ENCODE data around the gene MAPK8IP1. TPM values are rescaled to one million over a fixed set of nuclear protein-coding genes. Genes with fewer than 3 reads are reported as not detected.
A peak's percentile ranks its signal among the peaks of the same experiment; 100 is the strongest.
"Not testable (repeated sequence)": the region's sequence is repeated elsewhere in the genome, so short reads cannot be mapped to it uniquely, and the experiment has no call there.

Gene MAPK8IP1
- total RNA-seq, 1 donor from 2014 or later = 38.7 TPM

DNA sequence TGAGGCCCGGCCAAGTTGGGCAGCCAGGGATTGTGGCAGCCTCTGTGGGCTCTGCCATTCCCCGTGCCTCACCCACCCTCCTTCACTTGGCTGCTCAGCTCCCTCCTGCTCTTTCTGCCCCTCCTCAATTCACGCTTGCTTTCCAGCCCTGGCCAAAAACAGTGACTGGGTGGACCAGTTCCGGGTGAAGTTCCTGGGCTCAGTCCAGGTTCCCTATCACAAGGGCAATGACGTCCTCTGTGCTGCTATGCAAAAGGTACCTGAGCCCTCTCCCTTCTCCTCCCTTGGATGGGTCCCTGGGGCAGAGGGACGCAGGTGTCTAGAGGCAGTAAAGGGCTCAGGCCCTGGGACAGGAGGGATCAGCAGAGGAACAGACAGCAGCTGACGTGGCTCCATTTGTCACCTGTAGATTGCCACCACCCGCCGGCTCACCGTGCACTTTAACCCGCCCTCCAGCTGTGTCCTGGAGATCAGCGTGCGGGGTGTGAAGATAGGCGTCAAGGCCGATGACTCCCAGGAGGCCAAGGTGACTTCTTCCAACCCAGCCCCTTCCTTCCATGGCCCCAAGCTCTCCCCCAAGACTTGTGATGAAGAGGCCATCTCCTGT lies 19.0 kb downstream of the MAPK8IP1 start:
- H3K36me3 Mint-ChIP-seq (ENCODE audit: low read depth) = no peaks in the 10 kb centered on the region
- TF ChIP-seq, protein P1, sequence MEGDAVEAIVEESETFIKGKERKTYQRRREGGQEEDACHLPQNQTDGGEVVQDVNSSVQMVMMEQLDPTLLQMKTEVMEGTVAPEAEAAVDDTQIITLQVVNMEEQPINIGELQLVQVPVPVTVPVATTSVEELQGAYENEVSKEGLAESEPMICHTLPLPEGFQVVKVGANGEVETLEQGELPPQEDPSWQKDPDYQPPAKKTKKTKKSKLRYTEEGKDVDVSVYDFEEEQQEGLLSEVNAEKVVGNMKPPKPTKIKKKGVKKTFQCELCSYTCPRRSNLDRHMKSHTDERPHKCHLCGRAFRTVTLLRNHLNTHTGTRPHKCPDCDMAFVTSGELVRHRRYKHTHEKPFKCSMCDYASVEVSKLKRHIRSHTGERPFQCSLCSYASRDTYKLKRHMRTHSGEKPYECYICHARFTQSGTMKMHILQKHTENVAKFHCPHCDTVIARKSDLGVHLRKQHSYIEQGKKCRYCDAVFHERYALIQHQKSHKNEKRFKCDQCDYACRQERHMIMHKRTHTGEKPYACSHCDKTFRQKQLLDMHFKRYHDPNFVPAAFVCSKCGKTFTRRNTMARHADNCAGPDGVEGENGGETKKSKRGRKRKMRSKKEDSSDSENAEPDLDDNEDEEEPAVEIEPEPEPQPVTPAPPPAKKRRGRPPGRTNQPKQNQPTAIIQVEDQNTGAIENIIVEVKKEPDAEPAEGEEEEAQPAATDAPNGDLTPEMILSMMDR (conservative IDR thresholded peaks at IDR 0.05) = no peak
- no peak for DNase-seq (ENCODE audit: low read depth, low spot score)
- H3K4me1 Mint-ChIP-seq = peaks cover 29% of the 10 kb centered on the region
- peak overlapping the region; percentile 77 for H3K4me3 Mint-ChIP-seq
- no peaks in the 10 kb centered on the region for H3K9me3 Mint-ChIP-seq
- no peaks in the 10 kb centered on the region for H3K27me3 Mint-ChIP-seq (ENCODE audit: low read depth)
- H3K27ac Mint-ChIP-seq (ENCODE audit: unreplicated experiment) = no peak overlapping the region

DNA sequence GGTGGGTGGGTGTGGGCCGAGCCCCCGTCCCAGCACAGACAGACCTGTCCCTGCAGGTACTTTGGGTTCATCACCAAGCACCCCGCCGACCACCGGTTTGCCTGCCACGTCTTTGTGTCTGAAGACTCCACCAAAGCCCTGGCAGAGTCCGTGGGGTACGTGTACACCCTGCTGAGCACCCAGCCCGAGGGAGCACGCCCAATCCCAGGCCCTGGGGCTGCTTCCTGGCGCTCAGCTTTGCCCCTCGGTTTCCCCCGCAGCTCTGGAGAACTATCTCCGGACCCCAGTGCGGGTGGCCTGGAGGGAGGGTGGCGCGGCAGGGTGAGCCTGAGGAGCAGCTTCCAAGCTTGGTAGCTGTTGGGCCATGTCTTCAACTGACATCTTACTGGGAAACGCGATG lies 19.6 kb downstream of the MAPK8IP1 start:
- peak overlapping the region; percentile 38 for H3K4me3 Mint-ChIP-seq
- peaks cover 29% of the 10 kb centered on the region for H3K4me1 Mint-ChIP-seq
- H3K9me3 Mint-ChIP-seq = no peaks in the 10 kb centered on the region
- no peaks in the 10 kb centered on the region for H3K27me3 Mint-ChIP-seq (ENCODE audit: low read depth)
- no peaks in the 10 kb centered on the region for H3K36me3 Mint-ChIP-seq (ENCODE audit: low read depth)
- no peak for DNase-seq (ENCODE audit: low read depth, low spot score)
- H3K27ac Mint-ChIP-seq (ENCODE audit: unreplicated experiment) = no peak overlapping the region
- TF ChIP-seq, protein P1 (conservative IDR thresholded peaks at IDR 0.05) = no peak

DNA sequence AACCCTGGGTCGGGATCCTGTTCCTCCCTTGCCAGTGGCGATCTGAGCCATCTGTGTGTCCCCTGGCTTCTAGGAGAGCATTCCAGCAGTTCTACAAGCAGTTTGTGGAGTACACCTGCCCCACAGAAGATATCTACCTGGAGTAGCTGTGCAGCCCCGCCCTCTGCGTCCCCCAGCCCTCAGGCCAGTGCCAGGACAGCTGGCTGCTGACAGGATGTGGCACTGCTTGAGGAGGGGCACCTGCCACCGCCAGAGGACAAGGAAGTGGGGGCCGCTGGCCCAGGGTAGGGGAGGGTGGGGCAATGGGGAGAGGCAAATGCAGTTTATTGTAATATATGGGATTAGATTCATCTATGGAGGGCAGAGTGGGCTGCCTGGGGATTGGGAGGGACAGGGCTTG lies 20.1 kb downstream of the MAPK8IP1 start:
- H3K36me3 Mint-ChIP-seq (ENCODE audit: low read depth); H3K9me3 Mint-ChIP-seq; H3K27ac Mint-ChIP-seq (ENCODE audit: unreplicated experiment); H3K27me3 Mint-ChIP-seq (ENCODE audit: low read depth); DNase-seq (ENCODE audit: low read depth, low spot score): not testable (repeated sequence)
- H3K4me1 Mint-ChIP-seq = peaks cover 26% of the 10 kb centered on the region
- H3K4me3 Mint-ChIP-seq = peak overlapping the region; percentile 38

DNA sequence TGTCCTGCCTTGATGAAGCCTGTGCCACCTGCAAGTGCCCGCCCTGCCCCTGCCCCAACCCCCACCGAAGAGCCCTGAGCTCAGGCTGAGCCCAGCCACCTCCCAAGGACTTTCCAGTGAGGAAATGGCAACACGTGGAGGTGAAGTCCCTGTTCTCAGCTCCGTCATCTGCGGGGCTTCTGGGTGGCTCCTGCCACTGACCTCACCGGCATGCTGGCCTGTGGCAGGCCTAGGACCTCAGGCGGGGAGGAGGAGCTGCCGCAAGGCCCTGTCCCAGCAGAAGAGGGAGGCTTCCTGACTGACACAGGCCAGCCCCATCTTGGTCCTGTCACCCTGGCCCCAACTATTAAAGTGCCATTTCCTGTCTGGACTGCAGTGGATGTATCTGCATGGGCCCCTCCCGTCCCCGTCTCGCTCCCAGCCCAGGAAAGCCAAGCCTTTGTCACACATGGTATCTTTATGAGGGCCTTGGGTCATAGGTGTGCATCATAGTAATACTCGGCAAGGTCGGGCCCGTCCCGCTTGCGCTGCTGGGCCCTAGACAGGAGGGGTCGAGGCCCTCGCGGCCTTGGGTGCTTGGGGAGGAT lies 20.7 kb downstream of the MAPK8IP1 start:
- TF ChIP-seq, protein P1 (conservative IDR thresholded peaks at IDR 0.05) = no peak

DNA sequence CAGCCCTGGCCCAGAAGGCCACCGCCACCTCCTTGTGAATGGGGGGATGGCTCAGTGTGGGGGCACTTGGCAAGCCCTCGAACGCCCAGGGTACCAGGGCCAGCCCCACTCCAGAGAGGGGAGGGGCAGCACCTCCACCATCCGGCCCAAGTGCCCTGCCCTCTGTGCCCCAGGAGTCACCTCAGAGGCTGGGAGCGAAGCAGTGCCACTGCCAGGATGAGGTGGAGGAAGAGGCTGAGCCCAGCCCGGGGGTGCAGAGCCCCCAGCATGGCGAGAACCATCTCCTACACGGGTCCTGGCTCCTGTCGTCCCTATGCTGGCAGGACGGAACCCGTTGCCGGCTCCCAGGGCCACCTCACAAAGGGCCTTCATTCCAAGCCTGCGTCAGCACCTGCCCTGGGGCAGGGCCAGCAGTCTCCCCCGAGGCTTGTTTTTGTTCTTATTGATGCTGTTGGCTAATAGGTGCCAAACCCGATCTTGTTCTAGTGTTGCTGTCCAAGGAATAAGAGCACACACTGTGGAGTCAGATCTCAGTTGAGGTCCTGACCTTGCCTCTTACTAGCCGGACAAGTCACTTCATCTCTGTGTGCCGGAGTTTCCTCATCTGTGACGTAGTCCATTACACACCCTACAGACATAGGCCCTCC lies 21.6 kb downstream of the MAPK8IP1 start, which contains the start of gene FREY1:
TSS of gene FREY1 (minus strand) at position 307 of the 647 bp plus-strand sequence. CDS start at position 281, 26 bp downstream.
- H3K27ac Mint-ChIP-seq (ENCODE audit: unreplicated experiment) = peak within 1 kb of the TSS; percentile 38
- no peaks in the 10 kb centered on the region for H3K36me3 Mint-ChIP-seq (ENCODE audit: low read depth)
- no peak for DNase-seq (ENCODE audit: low read depth, low spot score)
- no peaks in the 10 kb centered on the region for H3K27me3 Mint-ChIP-seq (ENCODE audit: low read depth)
- TF ChIP-seq, protein P1 (conservative IDR thresholded peaks at IDR 0.05) = no peak
- no peaks in the 10 kb centered on the region for H3K9me3 Mint-ChIP-seq
- peak within 1 kb of the TSS; percentile 70 for H3K4me3 Mint-ChIP-seq
- H3K4me1 Mint-ChIP-seq = peaks cover 11% of the 10 kb centered on the region

More for the DNA sequence above, 20.7 kb downstream of the MAPK8IP1 start:
- no peaks in the 10 kb centered on the region for H3K27me3 Mint-ChIP-seq (ENCODE audit: low read depth)
- H3K36me3 Mint-ChIP-seq (ENCODE audit: low read depth) = no peaks in the 10 kb centered on the region
- DNase-seq (ENCODE audit: low read depth, low spot score) = no peak
- peaks cover 19% of the 10 kb centered on the region for H3K4me1 Mint-ChIP-seq
- no peaks in the 10 kb centered on the region for H3K9me3 Mint-ChIP-seq
- peak overlapping the region; percentile 70 for H3K4me3 Mint-ChIP-seq
- H3K27ac Mint-ChIP-seq (ENCODE audit: unreplicated experiment) = peak overlapping the region; percentile 38

DNA sequence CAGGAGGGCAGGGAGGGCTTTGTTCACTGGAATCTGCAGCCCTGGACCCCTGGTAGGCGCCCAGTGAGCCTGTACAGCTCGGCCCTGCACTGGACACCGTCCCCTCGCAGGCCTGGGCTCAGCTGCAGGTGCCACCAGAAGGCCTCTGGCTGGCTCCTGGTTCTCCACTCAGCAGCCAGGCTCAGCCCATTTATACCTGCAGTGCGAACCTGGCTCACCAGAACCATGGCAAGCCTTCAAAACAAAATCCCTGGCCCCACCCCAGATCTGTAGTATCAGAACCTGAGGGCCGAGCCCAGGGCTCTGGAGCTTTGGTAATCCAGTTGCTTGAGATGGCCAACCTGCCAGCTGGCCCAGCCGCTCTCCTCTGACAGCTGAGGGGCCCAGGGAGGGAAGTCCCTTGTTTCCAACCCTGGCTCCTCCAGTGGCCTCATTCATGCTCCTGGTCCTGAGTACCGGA lies 22.5 kb downstream of the MAPK8IP1 start:
- no peak overlapping the region for H3K27ac Mint-ChIP-seq (ENCODE audit: unreplicated experiment)
- DNase-seq (ENCODE audit: low read depth, low spot score) = no peak
- peaks cover 11% of the 10 kb centered on the region for H3K4me1 Mint-ChIP-seq
- TF ChIP-seq, protein P1 (conservative IDR thresholded peaks at IDR 0.05) = no peak
- no peaks in the 10 kb centered on the region for H3K36me3 Mint-ChIP-seq (ENCODE audit: low read depth)
- no peaks in the 10 kb centered on the region for H3K27me3 Mint-ChIP-seq (ENCODE audit: low read depth)
- no peaks in the 10 kb centered on the region for H3K9me3 Mint-ChIP-seq
- peak overlapping the region; percentile 70 for H3K4me3 Mint-ChIP-seq
